ENCODE measurements around the gene LSM7.

LSM7 gene

GRCh38 chr19:2323707-2324106 lies 4.7 kb downstream of the LSM7 start:
- no peak for DNase-seq (ENCODE audit: low spot score)

GRCh38 chr19:2321565-2322283 lies 6.7 kb downstream of the LSM7 start:
- DNase-seq (ENCODE audit: low spot score) = no peak

- DNase-seq (ENCODE audit: low spot score) = no peak
These were observed 7.4 kb downstream of the LSM7 start for GRCh38 chr19:2320939-2321338.

DNA sequence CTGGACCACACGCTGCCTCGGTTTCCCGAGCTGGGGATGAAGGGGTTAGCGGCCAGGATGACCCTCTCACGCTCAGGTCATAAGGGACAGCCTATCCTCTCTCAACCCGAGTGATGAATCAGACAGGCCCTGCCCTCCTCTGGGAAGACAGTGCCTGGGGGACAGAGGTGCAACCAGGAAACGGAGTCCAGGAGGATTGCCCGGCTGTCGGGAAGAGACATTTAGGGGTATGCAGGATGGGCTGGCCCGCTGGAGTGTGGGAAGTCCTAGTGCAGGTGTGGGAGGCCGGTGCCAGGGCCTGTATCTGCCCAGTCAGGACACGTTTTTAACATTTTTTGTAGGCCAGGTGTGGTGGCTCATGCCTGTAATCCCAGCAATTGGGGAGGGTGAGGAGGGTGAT lies 8.3 kb downstream of the LSM7 start:
- DNase-seq (ENCODE audit: low spot score) = no peak

DNA sequence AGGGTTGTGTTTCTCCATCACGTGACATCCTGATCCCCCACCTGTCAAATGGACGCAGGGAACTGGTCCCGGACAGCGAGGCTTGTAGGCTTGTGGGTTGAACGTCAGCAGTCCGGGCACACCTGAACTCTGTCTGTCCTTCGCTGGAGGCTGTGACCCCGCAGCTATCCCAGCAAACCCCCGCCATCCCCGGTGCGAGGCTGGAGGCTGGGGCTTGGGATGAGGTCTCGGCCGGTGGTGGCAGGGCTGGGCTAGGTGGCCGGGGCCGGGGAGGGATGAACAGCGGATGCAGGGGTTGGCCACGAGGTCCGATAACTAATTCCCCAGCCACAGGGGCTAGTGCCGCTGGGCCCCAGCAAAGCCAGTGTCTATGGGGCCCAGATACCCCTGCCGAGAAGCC lies 8.8 kb downstream of the LSM7 start:
- no peak for DNase-seq (ENCODE audit: low spot score)

DNA sequence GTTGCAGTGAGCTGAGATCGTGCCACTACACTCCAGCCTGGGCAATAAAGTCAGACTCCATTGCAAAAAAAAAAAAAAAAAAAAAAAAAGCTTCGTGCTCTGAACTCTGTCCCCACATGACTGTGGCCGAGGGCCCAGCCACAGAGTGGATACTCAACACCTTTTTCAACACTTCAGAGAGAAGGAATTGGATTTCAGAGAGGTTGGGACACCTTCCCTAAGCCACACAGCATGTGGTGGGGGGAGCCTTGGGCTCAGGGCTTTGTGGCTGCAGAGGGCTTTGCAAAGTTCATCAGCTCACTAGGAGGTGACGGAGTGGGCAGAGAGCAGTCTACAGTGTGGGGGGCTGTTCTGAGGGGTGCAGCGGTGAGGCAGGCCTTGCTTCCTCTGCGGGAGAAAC lies 9.5 kb downstream of the LSM7 start:
- no peak for DNase-seq (ENCODE audit: low spot score)

DNA sequence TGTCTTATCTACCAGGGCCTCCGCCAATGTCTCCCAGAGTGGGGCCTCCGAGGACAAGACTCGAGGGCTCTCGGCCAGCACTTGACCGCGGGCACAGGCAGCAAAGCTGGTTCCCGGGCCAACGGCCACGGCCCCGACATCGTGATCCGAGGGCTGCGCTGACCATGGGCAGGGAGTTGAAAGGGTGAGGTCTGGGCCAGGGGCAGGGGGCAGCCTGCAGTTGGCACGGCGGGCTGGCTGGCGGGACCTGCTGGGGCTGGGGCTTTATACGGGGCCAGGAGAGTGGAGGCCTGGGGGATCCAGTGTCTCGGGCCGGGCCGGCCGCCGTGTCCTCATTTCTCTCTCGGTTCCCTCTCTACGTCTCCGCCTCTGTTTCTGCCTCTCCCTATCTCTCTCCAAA lies 10.6 kb downstream of the LSM7 start:
- DNase-seq (ENCODE audit: low spot score) = no peak

GRCh38 chr19:2317300-2317699 lies 11.1 kb downstream of the LSM7 start:
- DNase-seq (ENCODE audit: low spot score) = no peak

DNA sequence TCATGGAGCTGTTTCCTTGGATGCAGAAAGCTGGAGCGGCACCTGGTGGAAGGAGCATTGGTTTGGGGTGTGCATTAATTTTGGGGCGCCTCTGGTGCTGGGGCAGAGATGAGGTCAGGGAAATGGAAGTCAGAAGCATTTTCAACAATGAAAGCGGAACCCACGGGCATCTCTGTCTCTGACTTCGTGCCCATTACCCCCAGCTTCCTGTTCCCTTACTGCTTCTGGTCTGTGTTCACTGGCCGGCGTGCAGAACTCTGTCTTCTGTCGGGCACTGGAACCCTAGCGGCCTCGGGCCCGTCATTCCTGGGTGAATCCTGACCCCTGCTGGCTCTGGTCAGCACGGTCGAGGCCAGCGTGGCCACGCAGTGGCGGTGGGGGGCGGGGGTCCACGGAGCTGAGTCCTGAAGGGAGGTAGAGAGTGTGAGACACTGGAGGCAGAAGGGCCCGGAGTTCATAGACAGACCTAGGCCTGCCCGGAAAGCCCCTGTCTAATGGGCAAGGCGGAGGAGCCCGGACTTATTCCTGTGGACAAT lies 12.5 kb downstream of the LSM7 start:
- peak; percentile 78 for DNase-seq (ENCODE audit: low spot score)

- no peak for DNase-seq (ENCODE audit: low spot score)
These were observed 13.1 kb downstream of the LSM7 start for GRCh38 chr19:2315121-2315817.

- no peak for DNase-seq (ENCODE audit: low spot score)
These were observed 15.4 kb downstream of the LSM7 start for GRCh38 chr19:2312820-2313501.

DNA sequence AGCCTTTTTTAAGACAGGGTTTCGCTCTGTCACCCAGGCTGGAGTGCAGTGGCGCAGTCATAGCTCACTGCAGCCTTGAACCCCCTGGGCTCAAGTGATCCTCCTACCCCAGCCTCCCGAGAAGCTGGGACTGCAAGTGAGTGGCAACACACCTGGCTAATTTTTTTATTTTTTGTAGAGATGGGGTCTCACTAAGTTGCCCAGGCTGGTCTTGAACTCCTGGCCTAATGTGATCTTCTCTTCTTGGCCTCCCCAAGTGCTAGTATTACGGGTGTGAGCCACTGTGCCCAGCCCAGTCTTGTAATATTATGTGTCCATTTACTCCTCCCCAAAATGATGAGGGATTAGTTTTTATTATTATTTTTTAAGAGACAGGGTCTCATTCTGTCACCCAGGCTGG lies 17.3 kb downstream of the LSM7 start:
- no peak for DNase-seq (ENCODE audit: low spot score)

DNA sequence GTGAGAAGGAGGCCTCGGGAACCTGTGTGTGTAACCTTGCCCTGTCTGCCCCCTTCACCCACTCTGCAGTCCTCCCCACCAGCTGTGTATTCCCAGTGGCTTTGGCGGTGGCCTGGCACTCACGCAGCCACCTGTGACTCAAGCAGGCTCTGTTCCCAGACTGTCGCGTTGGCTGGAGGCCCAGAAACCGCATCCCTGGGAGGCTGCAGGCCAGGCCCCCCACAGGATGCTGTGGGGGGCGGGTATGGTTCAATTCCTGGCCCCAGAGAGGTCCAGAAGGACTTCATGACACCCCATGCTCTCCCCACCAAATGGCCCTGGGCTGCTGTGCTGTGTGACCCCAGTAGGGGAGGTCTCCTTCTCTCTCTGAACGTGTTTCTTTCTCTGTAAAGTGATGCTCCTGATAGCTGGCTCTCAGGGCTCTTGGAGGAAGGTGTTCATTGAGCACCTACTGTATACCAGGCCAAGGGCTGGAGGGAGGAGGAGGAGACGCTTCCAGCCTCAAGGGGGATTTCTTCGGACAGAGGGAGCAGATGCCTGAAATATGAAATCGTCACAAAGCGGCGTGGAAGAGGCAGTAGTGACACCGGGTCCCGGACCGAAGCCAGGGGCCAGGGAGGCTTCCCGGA lies 18.5 kb downstream of the LSM7 start:
- peak; percentile 43 for DNase-seq (ENCODE audit: low spot score)

- no peak for DNase-seq (ENCODE audit: low spot score)
These were observed 20.3 kb downstream of the LSM7 start, which contains the start of gene LINGO3 for GRCh38 chr19:2308114-2308556. LINGO3 (minus strand) TSS chr19:2308154; CDS start chr19:2291776, 16,378 bp downstream.

GRCh38 chr19:2307518-2308012 lies 20.8 kb downstream of the LSM7 start:
- DNase-seq (ENCODE audit: low spot score) = no peak

- no peak for DNase-seq (ENCODE audit: low spot score)
These were observed 21.4 kb downstream of the LSM7 start for GRCh38 chr19:2306971-2307370.

- DNase-seq (ENCODE audit: low spot score) = no peak
These were observed 22.0 kb downstream of the LSM7 start for GRCh38 chr19:2306281-2306806.

DNA sequence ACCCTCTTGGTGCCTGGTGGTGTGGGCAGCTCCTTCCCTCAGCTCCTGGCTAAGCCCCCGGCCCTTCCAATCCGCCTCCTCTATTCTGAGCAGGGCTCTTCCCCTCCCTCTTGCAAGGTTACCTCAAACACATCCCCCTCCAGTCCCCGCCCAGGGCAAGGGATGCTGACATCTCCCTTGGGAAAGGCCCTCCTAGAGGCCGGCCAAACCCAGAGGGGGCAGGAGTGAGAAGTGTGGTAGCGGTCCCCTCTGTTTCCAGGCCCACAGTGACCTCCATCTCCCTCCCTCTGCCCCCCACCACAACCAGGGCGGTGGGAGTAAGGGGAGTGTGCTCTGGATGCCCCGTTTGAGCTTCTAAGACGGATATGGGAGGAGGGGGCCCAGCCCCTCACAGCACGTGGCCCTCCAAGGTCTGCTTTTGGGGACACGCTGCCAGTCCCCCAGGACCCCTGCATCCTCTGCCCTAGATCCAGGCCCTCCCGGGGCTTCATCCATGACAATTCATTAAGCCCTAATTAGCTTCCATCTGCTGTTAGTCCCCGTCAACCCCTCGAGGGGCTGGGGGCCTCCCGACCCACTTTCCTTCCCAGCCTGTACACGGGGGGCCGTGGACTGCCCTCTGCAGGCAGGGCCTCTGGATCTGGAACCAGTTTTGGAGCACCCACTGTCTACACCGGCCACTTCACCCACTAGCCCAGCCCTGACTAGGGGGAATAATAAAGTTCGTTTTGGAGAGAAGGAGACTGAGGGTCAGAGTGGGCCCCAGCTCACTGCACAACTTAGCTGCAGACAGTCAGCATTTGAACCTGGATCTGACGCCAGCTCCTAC lies 22.7 kb downstream of the LSM7 start:
- DNase-seq (ENCODE audit: low spot score) = no peak

GRCh38 chr19:2303211-2303798 lies 25.1 kb downstream of the LSM7 start:
- no peak for DNase-seq (ENCODE audit: low spot score)

Data from pons (tissue), 1 donor.